HEK293T (cell line): ENCODE data around the gene OTOA.
"Not testable (repeated sequence)": the region's sequence is repeated elsewhere in the genome, so short reads cannot be mapped to it uniquely, and the experiment has no call there.

ENCODE experiments used
- ARNT ChIP-seq: fragments of 450-650 bp; IDR thresholded peaks from 2 replicates; pipeline ENCODE4 v1.6.1; 2017; ENCODE audit warnings: mild to moderate bottlenecking
- ELF4 ChIP-seq: fragments of 450-650 bp; IDR thresholded peaks from 2 replicates; pipeline ENCODE4 v1.6.1; 2017; ENCODE audit warnings: antibody characterized with exemption
- FOXK2 ChIP-seq: fragments of 450-650 bp; IDR thresholded peaks from 2 replicates; pipeline ENCODE4 v1.6.1; 2016; ENCODE audit warnings: mild to moderate bottlenecking
- TF ChIP-seq, protein P1 (sequence below): fragments of 450-650 bp; IDR thresholded peaks from 2 replicates; pipeline ENCODE4 v1.6.1; 2016

DNA sequence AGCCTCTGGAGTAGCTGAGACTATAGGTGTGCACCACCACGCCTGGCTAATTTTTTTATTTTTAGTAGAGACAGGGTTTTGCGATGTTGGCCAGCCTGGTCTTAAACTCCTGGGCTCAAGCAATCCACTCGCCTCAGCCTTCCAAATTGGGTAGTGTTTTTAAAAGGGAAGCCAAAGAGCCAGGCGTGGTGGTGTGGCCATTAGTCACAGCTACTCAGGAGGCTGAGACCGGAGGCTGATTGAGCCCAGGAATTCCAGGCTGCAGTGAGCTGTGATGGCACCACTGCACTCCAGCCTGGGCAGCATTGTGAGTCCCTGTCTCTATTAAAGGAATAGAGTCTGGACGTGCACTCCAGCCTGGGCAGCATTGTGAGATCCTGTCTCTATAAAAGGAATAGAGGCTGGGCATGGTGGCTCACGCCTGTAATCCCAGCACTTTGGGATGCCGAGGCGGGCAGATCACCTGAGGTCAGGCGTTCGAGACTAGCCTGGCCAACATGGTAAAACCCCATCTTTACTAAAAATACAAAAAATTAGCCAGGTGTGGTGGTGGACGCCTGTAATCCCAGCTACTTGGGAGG is 13.9 kb upstream of the OTOA start:
- TF ChIP-seq ARNT, FOXK2, ELF4: not testable (repeated sequence)
- TF ChIP-seq, protein P1, sequence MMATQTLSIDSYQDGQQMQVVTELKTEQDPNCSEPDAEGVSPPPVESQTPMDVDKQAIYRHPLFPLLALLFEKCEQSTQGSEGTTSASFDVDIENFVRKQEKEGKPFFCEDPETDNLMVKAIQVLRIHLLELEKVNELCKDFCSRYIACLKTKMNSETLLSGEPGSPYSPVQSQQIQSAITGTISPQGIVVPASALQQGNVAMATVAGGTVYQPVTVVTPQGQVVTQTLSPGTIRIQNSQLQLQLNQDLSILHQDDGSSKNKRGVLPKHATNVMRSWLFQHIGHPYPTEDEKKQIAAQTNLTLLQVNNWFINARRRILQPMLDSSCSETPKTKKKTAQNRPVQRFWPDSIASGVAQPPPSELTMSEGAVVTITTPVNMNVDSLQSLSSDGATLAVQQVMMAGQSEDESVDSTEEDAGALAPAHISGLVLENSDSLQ = not testable (repeated sequence)
